ENCODE results near the gene KCNG2. TPM values are rescaled to one million over a fixed set of nuclear protein-coding genes. Genes with fewer than 3 reads are reported as not detected.

KCNG2 gene
- total and polyA plus RNA-seq, 2 experiments from 2014 or later: 0.15 TPM; not detected in 1

DNA sequence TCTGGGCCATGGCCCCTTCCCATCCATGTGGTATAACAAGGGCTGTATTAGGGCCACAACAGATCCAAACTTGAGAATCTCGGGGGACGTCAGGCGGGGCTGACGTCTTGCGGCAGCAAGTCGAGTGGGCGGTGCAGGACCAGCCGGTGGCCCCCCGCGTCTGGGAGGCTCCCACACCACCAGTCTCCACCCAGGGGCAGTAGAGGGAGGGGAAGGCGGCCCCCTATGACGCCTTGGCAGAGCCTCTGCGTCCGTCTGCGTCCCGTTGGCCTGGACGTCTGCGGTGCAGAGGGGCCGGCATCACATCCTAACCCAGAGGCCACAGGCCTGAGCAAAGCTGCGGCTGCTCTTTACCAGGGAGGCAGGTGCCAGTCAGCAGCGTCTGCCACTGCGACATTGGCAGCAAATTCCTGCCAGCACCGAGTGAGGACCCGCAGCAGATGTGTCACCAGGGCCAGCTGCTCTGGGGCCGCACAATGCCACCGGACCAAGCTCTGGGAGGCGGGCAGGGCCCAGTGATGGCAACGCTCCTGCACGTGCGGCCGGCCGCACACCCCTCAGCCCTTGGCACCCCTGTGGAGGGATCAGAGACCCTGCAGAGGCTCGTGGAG lies 73.8 kb downstream of the KCNG2 start:
- no peaks in the 10 kb centered on the region for H3K4me1 ChIP-seq (ENCODE audit: low read depth)
- H3K27me3 ChIP-seq: no peaks in the 10 kb centered on the region
- H3K36me3 ChIP-seq: no peaks in the 10 kb centered on the region
- TF ChIP-seq, protein P1, sequence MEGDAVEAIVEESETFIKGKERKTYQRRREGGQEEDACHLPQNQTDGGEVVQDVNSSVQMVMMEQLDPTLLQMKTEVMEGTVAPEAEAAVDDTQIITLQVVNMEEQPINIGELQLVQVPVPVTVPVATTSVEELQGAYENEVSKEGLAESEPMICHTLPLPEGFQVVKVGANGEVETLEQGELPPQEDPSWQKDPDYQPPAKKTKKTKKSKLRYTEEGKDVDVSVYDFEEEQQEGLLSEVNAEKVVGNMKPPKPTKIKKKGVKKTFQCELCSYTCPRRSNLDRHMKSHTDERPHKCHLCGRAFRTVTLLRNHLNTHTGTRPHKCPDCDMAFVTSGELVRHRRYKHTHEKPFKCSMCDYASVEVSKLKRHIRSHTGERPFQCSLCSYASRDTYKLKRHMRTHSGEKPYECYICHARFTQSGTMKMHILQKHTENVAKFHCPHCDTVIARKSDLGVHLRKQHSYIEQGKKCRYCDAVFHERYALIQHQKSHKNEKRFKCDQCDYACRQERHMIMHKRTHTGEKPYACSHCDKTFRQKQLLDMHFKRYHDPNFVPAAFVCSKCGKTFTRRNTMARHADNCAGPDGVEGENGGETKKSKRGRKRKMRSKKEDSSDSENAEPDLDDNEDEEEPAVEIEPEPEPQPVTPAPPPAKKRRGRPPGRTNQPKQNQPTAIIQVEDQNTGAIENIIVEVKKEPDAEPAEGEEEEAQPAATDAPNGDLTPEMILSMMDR (IDR thresholded peaks at IDR 0.05; ENCODE audit: low read depth, low read length): no peak
- no peaks in the 10 kb centered on the region for H3K9me3 ChIP-seq (ENCODE audit: low read depth)
- no peak for DNase-seq (ENCODE audit: low read depth in 1 of 2, low spot score in 1 of 2)
- H3K4me3 ChIP-seq: no peak overlapping the region
- H3K27ac ChIP-seq: no peak overlapping the region

DNA sequence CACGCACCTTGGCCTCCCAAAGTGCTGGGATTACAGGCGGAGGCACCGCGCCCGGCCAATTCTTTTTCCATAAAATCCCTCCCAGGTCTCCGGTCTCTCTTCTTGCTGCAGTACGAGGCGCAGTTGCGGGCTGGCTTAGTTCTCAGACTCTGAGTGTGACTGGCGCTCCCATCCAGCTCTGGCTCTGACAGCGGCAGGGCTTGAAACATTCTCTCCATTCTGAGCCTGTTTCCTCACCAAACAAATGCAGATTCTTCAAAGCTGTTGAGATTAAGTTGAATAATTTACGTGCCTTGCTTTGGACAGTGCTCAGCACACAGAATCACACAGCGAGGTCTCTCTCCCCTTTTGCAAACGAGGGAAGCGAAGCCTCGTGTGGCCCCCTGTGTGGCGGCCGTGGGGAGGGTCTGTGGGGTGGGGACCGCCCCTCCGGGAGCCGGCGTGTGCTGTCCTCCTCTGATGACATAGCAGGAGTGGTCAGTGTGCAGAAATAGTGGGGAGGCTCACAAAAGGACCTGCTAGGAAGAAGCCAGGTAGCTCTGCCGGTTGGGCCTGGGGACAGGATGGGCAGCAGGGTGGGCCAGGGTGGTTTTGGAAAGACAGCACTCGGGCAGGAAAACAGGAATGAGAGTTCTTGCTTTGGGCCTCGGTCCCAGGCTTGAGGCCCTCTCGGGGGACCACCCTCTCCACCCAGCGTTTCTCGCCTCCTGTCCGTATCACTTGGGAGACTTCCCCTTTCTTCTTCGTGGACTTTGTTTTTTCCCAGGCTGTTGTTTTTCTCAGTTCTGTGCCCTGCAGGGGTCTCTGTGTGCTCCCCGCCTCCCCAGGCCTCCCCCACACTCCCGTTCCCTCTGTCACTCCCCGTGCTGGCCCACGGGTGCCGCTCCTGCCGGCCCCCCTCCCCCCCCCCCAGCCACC lies 75.0 kb downstream of the KCNG2 start:
- no peak for DNase-seq (ENCODE audit: low read depth in 1 of 2, low spot score in 1 of 2)
- no peaks in the 10 kb centered on the region for H3K27me3 ChIP-seq
- no peak overlapping the region for H3K4me3 ChIP-seq
- H3K9me3 ChIP-seq (ENCODE audit: low read depth): no peaks in the 10 kb centered on the region
- H3K36me3 ChIP-seq: no peaks in the 10 kb centered on the region
- no peak overlapping the region for H3K27ac ChIP-seq
- TF ChIP-seq, protein P1 (IDR thresholded peaks at IDR 0.05; ENCODE audit: low read depth, low read length): no peak
- H3K4me1 ChIP-seq (ENCODE audit: low read depth): no peaks in the 10 kb centered on the region

DNA sequence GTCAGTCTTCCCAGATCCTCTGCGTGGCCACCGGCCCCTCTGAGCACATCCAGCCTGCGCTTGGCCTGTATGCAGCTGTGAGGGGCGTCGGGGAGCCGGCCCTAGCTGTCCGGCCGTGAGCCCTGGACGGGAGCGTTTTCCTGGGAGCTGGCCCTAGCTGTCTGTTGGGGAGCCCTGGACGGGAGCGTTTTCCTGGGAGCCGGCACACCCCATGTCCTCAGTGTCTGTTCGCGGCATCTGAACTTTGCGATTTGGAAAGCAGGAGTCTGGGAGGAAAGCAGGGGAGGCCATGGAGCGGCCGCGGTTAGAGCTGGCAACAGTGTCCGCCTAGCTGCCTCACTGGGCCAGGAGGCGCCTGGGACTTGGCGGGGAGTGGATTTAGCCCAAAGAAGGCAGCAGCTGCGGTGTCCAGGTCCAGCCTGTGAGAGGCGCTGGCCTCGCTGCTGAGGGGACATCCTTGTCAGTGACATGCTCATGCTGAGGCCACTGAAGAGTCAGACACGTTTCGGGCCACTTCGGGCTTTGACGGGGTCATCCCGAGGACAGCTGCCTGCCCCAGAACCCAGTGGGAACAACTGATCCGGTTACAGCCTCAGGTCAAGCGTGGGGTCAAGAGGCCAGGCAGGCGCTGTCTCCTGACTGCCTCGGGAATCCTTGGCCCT lies 75.8 kb downstream of the KCNG2 start:
- Histone ChIP-seq H3K36me3 (no peaks in the 10 kb centered on the region), H3K27me3 (no peaks in the 10 kb centered on the region), H3K4me1 (ENCODE audit: low read depth) (no peaks in the 10 kb centered on the region), H3K4me3 (no peak overlapping the region), H3K9me3 (ENCODE audit: low read depth) (no peaks in the 10 kb centered on the region), H3K27ac (no peak overlapping the region)
- TF ChIP-seq, protein P1 (IDR thresholded peaks at IDR 0.05; ENCODE audit: low read depth, low read length): no peak
- DNase-seq (ENCODE audit: low read depth in 1 of 2, low spot score in 1 of 2): peak in 1 of 2 donors; percentile 13

DNA sequence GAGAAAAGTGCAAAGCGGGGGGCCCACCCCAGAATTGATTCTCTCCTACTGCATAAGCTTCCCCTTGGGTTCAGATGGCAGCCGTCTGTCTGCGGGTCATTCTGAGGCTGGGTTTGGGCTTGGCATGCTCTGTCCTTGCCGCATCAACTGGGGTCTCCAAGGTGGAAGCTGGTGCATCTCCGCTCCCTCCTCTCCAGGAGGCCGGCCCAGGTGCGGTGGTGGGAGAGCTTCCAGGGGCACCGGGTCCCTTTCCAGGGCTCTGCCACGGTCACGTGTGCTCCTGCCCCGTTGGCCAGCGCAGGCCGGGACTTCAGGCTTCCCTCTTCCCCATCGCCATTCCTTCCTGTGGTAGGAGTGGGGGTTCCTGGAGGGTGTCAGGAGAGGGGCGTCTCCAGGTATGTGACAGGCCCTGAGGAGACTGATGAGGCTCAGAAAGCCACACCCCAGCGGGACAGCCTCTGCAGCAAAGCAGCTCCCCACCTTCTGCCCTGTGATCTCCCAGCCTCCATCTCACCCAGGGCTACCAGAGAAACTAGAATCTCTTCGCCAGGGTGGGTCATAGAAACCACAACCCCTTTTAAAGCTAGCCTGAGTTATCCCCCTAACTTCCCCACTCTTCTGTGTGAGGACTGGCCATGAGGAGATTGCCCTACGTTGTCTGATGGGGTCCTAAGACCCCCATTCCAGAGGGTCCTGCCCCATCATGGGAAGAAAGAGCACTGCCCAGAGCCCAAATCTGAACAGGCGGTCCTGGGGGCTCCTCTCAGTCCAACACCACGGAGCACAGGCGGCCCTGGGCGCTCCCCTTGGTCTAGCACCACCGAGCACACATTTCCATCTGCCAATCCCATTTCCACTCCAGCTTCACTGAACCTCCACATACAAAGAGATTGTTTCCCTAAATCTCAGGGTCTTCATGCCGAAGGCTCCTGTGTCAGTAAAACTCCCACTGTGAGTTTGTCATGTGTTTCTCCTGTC lies 77.1 kb downstream of the KCNG2 start:
- H3K36me3 ChIP-seq: no peaks in the 10 kb centered on the region
- H3K4me3 ChIP-seq: no peak overlapping the region
- no peaks in the 10 kb centered on the region for H3K27me3 ChIP-seq
- H3K27ac ChIP-seq: no peak overlapping the region
- no peaks in the 10 kb centered on the region for H3K9me3 ChIP-seq (ENCODE audit: low read depth)
- TF ChIP-seq, protein P1 (IDR thresholded peaks at IDR 0.05; ENCODE audit: low read depth, low read length): no peak
- no peak for DNase-seq (ENCODE audit: low read depth in 1 of 2, low spot score in 1 of 2)
- no peaks in the 10 kb centered on the region for H3K4me1 ChIP-seq (ENCODE audit: low read depth)

DNA sequence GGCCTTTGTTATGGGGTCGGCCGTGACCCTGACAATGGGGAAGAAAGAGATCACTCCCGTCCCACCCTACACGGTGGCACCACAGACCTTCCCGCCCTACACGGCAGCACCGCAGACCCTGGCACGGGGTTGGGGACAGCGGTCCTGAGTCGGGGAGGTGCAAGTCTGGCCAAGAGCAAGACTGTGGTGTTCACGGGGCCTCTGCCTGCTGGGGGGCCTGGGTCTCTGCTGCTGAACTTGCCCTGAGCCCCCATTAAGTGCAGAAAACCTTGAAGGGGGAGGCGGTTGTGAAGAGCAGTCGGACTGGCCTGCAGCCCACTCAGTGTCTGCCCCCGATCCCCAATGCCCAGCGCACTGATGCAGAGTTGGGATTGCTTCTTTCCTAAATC lies 77.8 kb downstream of the KCNG2 start:
- Histone ChIP-seq H3K27me3 (no peaks in the 10 kb centered on the region), H3K4me1 (ENCODE audit: low read depth) (no peaks in the 10 kb centered on the region), H3K27ac (no peak overlapping the region), H3K9me3 (ENCODE audit: low read depth) (no peaks in the 10 kb centered on the region), H3K36me3 (no peaks in the 10 kb centered on the region), H3K4me3 (no peak overlapping the region)
- TF ChIP-seq, protein P1 (IDR thresholded peaks at IDR 0.05; ENCODE audit: low read depth, low read length): no peak
- DNase-seq (ENCODE audit: low read depth in 1 of 2, low spot score in 1 of 2): no peak
